Urinary bladder (tissue), 4 donors: Measurements from ENCODE around the gene OR8G5. TPM values are rescaled to one million over a fixed set of nuclear protein-coding genes. Genes with fewer than 3 reads are reported as not detected.
"Not testable (repeated sequence)": the region's sequence is repeated elsewhere in the genome, so short reads cannot be mapped to it uniquely, and the experiment has no call there.

Experiments
- DNase-seq: peaks from one replicate; pipeline ENCODE4 v3.0.0-alpha.2; 2015; ENCODE audit errors: extremely low spot score
- H3K27ac ChIP-seq: one replicate; pipeline ENCODE4 v1.5.1; 2013; ENCODE audit warnings: low read depth, mild to moderate bottlenecking, moderate library complexity
- H3K36me3 ChIP-seq: one replicate; pipeline ENCODE4 v1.6.1; 2013; ENCODE audit warnings: mild to moderate bottlenecking, moderate library complexity; ENCODE audit not compliant: insufficient read depth
- H3K4me1 ChIP-seq: one replicate; pipeline ENCODE4 v1.6.1; 2013; ENCODE audit warnings: mild to moderate bottlenecking, moderate library complexity; ENCODE audit not compliant: insufficient read depth
- H3K4me3 ChIP-seq: one replicate; pipeline ENCODE4 v1.5.1; 2013; ENCODE audit warnings: low read depth, low read length
- WGBS: extraction: QIAGEN DNeasy Blood & Tissue Kit; methylation state at CpG from one replicate; pipeline ENCODE4 v1.1.7; 2013; 5-methylcytosine and 5-hydroxymethylcytosine counted together
- polyA plus RNA-seq: library from polyadenylated mRNA; stranded (reverse); fragments of 200-250 nt; gene quantifications from one replicate; pipeline ENCODE4 v1.2.3, GENCODE V29; 2013
- total RNA-seq: library from RNA; depleted of rRNA; stranded (reverse); fragments of >200 nt; gene quantifications from one replicate; pipeline ENCODE4 v1.2.3, GENCODE V29; 2014
- donor health status: healthy with polysubstance abuse.
- donor health status: healthy.

The OR8G5 gene
- total and polyA plus RNA-seq, 2 donors: not detected

DNA sequence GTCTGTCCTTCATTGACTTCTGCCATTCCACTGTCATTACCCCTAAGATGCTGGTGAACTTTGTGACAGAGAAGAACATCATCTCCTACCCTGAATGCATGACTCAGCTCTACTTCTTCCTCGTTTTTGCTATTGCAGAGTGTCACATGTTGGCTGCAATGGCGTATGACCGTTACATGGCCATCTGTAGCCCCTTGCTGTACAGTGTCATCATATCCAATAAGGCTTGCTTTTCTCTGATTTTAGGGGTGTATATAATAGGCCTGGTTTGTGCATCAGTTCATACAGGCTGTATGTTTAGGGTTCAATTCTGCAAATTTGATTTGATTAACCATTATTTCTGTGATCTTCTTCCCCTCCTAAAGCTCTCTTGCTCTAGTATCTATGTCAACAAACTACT lies 6.3 kb upstream of the OR8G5 start:
- DNase-seq, H3K36me3 ChIP-seq, H3K27ac ChIP-seq, H3K4me3 ChIP-seq, H3K4me1 ChIP-seq: not testable (repeated sequence)
- 59% methylated on average over 3 of the region's 3 CpGs for WGBS

DNA sequence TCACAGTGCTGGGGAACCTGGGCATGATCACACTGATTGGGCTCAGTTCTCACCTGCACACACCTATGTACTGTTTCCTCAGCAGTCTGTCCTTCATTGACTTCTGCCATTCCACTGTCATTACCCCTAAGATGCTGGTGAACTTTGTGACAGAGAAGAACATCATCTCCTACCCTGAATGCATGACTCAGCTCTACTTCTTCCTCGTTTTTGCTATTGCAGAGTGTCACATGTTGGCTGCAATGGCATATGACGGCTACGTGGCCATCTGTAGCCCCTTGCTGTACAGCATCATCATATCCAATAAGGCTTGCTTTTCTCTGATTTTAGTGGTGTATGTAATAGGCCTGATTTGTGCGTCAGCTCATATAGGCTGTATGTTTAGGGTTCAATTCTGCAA lies 8.9 kb downstream of the OR8G5 start:
- not testable (repeated sequence) for H3K4me3 ChIP-seq, H3K27ac ChIP-seq
- whole genome bisulfite sequencing: 71% methylated on average over 4 of the region's 4 CpGs

DNA sequence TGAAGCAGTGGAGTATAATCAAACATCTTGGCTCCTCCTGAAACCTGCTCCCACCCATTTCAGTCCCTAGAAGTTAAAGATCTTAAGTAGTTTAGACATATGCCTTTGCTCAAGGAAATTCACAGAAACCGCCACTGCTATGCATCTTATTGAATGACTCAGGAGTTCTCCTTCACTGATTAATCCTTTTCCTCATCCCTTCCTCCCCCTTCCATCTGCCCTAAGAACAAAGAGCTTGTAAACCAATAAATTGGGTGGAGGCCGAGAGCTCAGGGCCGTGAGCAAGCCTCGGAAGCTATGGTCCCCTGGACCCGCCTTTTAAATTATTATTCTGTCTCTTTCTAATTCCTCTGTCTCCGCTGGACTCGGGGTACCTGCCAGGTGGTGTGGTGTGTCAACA lies 14.7 kb downstream of the OR8G5 start:
- 40% methylated on average over 7 of the region's 7 CpGs for WGBS
- not testable (repeated sequence) for H3K36me3 ChIP-seq, DNase-seq, H3K27ac ChIP-seq, H3K4me1 ChIP-seq, H3K4me3 ChIP-seq

More for the DNA sequence above, 8.9 kb downstream of the OR8G5 start:
- not testable (repeated sequence) for DNase-seq, H3K36me3 ChIP-seq, H3K4me1 ChIP-seq

DNA sequence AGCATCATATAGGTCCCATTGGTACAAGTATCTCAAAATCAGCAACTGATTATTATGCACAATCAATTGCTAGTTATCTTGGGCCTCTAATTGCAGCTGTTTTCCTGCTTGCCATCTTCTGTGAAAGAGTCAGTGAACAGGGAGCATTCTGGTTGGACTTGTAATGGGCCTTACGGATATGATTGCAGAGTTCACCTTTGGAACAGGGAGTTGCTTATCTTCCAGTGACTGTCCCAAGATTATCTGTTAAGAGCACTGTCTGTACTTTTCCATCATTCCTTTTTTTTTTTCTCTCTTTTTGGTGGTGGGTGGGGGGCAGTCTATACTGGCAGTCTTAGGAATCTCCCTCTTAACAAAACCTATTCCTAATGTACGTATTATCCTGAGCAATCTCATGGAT lies 17.8 kb downstream of the OR8G5 start:
- 86% methylated on average over 2 of the region's 2 CpGs for WGBS
- DNase-seq: no peak
- Histone ChIP-seq H3K27ac (no peak overlapping the region), H3K4me1 (no peaks in the 10 kb centered on the region), H3K4me3 (no peak overlapping the region), H3K36me3 (no peaks in the 10 kb centered on the region)

DNA sequence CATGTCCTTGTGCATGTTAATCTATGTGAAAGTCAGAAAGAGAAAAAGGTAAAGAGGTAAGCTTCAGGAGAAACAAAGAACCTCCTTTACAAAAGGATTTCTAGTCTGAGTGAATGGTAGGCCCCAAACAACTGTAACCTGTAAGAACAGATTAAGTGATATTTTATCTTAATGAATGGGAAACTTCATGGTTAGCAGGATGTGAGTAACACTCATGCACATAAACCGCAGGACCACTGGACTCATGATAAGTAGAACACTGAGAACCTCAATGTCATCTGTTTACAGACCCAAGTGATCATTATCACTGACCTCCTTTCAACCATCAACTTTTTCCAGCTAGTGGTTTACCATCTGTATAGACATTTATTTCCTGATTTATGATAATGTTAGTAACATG lies 19.9 kb downstream of the OR8G5 start:
- no peak for DNase-seq
- no peaks in the 10 kb centered on the region for H3K36me3 ChIP-seq
- 44% methylated on average over 1 of the region's 1 CpG for WGBS
- H3K4me1 ChIP-seq: no peaks in the 10 kb centered on the region
- H3K27ac ChIP-seq: no peak overlapping the region
- H3K4me3 ChIP-seq: no peak overlapping the region

DNA sequence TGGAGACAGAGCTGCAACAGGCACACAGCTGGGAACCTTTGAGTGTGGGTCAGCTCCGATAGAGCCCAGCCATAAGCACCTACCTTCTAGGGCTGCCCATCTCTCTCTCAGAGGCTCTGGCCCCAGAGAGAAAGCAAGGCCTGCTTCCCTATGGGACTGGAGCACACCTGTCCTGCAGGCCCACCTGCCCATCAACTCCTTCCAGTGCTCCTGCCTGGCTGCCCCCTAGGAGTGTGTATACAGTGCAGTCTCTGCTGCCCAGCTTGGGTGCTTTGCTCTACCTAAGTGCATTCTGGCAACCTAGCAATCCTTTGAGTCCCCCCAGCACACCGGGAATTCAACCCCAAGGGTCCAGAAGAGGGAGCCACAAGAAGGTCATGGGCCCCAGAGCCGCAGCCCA lies 21.0 kb downstream of the OR8G5 start:
- Histone ChIP-seq H3K4me3 (no peak overlapping the region), H3K36me3 (no peaks in the 10 kb centered on the region), H3K27ac (no peak overlapping the region), H3K4me1 (no peaks in the 10 kb centered on the region)
- WGBS: 85% methylated on average over 3 of the region's 3 CpGs
- no peak for DNase-seq

DNA sequence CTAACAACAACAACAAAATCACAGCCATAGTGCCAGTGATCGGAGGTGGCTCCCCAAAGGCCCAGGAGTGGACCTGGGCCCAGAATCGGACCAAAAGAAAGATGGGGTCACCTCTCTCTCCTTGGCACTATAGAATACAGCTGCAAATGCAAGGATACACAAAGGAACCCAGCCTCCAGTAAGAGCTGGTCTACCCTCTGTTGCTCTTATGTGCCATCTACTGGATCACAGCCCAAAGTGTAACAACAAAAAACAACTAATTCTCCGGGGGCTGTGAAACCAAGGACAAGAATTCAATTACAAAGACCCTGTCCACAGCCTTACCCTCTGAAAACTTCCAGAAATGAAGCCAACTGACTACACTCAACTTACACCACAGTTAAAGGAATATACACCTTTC lies 21.6 kb downstream of the OR8G5 start:
- no peak overlapping the region for H3K4me3 ChIP-seq
- no peaks in the 10 kb centered on the region for H3K36me3 ChIP-seq
- 78% methylated on average over 3 of the region's 3 CpGs for WGBS
- H3K27ac ChIP-seq: no peak overlapping the region
- H3K4me1 ChIP-seq: no peaks in the 10 kb centered on the region
- no peak for DNase-seq

DNA sequence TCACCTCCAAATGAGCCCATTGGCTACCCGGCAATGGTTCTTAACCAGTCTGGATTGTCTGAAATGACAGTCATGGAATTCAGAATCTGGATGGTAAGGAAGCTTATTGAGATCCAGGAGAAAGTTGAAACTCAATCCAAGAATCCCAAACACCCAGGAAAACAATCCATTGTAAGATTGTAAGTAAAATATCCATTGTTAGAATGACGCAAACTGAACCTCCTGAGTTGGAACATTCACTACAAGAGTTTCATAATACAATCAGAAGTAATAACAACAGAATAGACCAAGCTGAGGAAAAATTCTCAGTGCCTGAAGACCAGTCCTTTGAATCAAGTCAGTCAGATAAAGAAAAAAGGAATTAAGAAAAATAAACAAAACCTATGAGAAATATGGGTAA lies 22.1 kb downstream of the OR8G5 start:
- H3K27ac ChIP-seq: no peak overlapping the region
- H3K36me3 ChIP-seq: no peaks in the 10 kb centered on the region
- no peaks in the 10 kb centered on the region for H3K4me1 ChIP-seq
- no peak for DNase-seq
- WGBS: 75% methylated on average over 2 of the region's 2 CpGs
- H3K4me3 ChIP-seq: no peak overlapping the region

DNA sequence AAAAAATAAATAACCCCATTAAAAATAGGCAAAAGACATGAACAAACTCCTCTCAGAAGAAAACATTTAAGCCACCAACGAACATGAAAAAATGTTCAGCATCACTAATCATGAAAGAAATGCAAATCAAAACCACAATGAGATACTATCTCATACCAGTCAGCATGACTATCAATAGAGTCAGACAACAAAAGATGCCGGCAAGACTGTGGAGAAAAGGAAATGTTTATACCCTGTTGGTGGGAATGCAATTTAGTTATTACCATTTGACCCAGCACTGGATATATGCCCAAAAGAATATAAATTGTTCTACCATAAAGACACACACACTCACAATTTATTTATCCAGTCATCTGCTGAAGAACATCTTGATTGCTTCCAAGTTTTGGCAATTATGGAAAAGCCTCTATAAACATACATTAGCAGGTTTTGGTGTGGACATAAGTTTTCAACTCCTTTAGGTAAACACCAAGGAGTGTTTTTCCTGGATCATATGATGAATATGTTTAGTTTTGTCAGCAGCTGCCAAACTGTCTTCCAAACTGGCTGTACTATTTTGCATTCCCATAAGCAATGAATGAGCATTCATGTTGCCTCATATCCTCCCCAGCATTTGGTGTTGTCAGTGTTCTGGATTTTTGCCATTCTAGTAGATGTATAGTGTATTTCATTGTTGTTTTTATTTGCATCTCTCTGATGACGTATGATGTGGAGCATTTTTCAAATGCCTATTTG lies 29.6 kb downstream of the OR8G5 start:
- H3K4me1 ChIP-seq: no peaks in the 10 kb centered on the region
- no peak overlapping the region for H3K4me3 ChIP-seq
- 52% methylated on average over 3 of the region's 3 CpGs for WGBS
- H3K36me3 ChIP-seq: no peaks in the 10 kb centered on the region
- DNase-seq: no peak
- H3K27ac ChIP-seq: no peak overlapping the region

DNA sequence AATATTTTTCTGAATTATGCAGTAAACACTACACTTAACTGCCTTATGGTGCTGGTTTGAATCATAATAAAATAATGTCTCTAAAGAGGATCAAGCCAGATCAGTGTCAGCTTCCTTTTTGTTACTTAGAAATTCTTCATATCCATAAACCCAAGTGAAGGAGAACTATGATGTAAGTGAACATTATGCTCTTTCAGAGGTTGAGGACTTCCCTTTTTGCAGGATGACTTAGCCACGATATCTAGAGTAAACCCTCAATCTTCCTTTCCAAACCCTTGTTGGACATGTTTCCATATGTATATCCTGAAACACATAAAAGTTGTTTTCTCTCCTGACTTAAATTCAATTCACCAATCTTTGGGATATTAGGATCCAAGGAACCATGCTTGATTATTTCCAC lies 38.5 kb downstream of the OR8G5 start:
- no peak for DNase-seq
- Histone ChIP-seq H3K27ac (no peak overlapping the region), H3K36me3 (no peaks in the 10 kb centered on the region), H3K4me3 (no peak overlapping the region), H3K4me1 (no peaks in the 10 kb centered on the region)
- WGBS: 65% methylated on average over 1 of the region's 1 CpG

DNA sequence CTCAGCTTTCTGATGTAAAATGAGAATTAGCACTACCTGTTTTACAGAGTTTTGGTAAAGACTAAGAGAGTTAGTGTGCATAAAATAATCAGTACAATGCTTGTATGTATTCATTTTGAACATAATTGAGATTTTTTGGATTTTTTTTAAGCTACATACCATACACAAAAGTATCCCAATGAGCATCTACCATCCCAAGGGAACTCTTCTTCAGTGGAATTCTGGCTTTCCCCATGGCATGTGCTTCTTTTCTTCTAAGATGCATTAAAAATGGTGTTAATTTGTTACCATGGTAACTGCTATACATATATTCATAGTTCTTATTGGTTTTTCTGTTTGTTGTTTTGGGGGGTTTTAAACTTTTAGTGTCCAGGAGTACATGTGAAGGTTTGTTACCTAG lies 39.8 kb downstream of the OR8G5 start:
- Histone ChIP-seq H3K27ac (no peak overlapping the region), H3K36me3 (no peaks in the 10 kb centered on the region), H3K4me1 (no peaks in the 10 kb centered on the region), H3K4me3 (no peak overlapping the region)
- no peak for DNase-seq

DNA sequence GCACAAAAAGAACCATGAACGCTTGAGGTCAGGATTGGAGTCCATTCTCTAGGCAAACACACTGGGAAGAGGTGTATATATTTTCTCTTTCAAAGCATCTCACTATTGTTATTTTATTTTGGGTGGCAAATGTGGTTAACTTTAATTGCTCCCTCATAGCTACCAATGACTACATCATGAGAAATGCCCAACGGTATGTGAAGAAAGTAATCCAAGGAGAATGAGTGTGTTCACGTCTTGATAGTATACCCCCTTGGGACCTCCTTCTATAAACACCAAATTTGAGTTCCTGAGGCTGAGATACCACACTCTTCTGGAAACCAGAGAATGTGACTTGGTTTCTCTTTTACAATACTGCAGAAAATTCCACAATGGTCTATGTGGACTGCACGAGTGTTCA lies 41.7 kb downstream of the OR8G5 start:
- Histone ChIP-seq H3K4me3 (no peak overlapping the region), H3K36me3 (no peaks in the 10 kb centered on the region), H3K4me1 (no peaks in the 10 kb centered on the region), H3K27ac (no peak overlapping the region)
- no peak for DNase-seq
- WGBS: 77% methylated on average over 4 of the region's 4 CpGs

DNA sequence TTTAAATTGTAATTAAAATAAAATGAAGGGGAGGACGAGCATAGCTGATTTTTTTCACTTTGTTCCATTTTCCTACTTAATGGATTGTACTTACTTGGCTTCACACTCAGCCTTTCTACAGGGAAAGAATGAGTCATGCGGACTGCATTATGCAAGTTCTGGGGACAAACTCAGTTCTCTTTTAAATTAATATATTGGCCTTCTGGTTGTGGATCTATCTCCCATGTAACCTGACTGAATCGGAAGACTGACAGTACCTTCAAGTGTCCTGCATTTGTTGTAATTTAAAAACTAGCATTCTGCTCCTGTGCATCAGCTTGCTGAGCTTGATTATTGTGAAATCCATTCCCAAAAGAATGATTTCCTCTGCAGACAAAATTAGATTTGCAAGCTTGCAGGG lies 45.4 kb downstream of the OR8G5 start:
- Histone ChIP-seq H3K4me3 (no peak overlapping the region), H3K4me1 (no peaks in the 10 kb centered on the region), H3K27ac (no peak overlapping the region), H3K36me3 (no peaks in the 10 kb centered on the region)
- no peak for DNase-seq
- 73% methylated on average over 3 of the region's 3 CpGs for WGBS

DNA sequence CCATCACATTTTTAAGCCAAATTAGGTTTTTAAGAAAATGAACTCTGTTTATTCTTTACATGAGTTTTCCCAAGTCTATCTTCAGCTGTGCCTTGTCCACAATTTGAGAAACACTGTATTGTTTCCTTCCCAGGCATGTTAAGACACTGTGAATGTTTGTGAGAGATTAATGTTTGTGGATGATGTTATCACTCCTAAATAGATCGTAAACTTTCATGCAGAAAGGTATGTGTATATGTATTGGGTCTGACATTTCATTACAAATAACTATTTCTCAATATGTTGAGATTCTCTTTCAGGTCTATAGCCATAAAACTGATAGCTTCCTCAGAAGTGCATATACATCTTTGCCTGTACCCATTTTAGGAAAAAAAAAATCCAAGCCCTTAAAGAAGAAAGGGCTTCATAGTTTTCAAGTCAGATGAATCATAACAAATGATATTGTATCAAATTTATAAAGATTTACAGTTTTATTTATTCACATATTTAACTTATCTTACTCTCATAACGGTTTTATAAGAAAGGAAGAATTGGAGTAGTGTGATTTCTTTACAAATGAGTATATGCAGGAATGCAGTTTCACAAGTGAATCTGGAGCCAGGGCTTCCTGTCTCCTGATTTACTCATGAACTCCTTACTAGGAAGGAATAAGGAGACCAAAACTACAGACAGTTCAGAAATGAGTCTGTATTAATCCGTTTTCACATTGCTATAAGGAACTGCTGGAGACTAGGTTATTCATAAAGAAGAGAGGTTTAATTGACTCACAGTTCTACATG lies 46.4 kb downstream of the OR8G5 start:
- no peak overlapping the region for H3K4me3 ChIP-seq
- no peak for DNase-seq
- no peak overlapping the region for H3K27ac ChIP-seq
- WGBS: 36% methylated on average over 3 of the region's 3 CpGs
- no peaks in the 10 kb centered on the region for H3K36me3 ChIP-seq
- no peaks in the 10 kb centered on the region for H3K4me1 ChIP-seq
